ENCODE data around the gene UTP4.

UTP4 gene

DNA sequence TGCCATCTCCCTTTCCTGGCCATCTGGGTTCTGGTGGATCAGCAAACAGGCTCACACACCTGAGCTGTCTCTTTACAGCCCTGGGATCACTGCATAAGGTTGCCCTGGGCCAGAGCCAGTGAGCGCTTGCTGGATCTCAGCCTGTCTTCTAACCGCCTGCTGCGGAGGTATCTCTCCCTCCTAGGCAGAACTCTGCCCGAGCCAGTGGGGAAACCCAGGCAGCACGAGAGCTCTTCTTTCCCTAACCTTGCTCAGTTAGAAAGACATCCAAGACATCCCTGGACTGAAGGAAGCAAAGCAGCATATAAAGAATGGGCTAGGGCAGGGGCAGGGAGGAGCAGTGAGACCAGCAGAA lies 20.6 kb upstream of the UTP4 start:
- Histone ChIP-seq H3K36me3 (ENCODE audit: control insufficient read depth, insufficient read depth, low read length) (peaks cover 6% of the 10 kb centered on the region), H3K4me3 (replicated peaks; ENCODE audit: low read depth, low read length) (no peak overlapping the region)

GRCh38 chr16:69112285-69113129 lies 19.9 kb upstream of the UTP4 start:
- Histone ChIP-seq H3K36me3 (ENCODE audit: control insufficient read depth, insufficient read depth, low read length) (peaks cover 6% of the 10 kb centered on the region), H3K27me3 (replicated peaks; ENCODE audit: control insufficient read depth, insufficient read depth, low read length) (no peaks in the 10 kb centered on the region), H3K4me3 (replicated peaks; ENCODE audit: low read depth, low read length) (no peak overlapping the region)
- peak; percentile 95 for TF ChIP-seq CTCF (IDR thresholded peaks at IDR 0.05; ENCODE audit: insufficient read depth, low read length, poor library complexity, severe bottlenecking)
- no peak for DNase-seq (ENCODE audit: extremely low read depth, insufficient read length)

More for the DNA sequence above, 20.6 kb upstream of the UTP4 start:
- no peak for TF ChIP-seq CTCF (IDR thresholded peaks at IDR 0.05; ENCODE audit: insufficient read depth, low read length, poor library complexity, severe bottlenecking)
- DNase-seq (ENCODE audit: extremely low read depth, insufficient read length): no peak
- H3K27me3 ChIP-seq (replicated peaks; ENCODE audit: control insufficient read depth, insufficient read depth, low read length): no peaks in the 10 kb centered on the region

GRCh38 chr16:69113216-69113615 lies 19.2 kb upstream of the UTP4 start:
- H3K27me3 ChIP-seq (replicated peaks; ENCODE audit: control insufficient read depth, insufficient read depth, low read length): no peaks in the 10 kb centered on the region
- no peak for TF ChIP-seq CTCF (IDR thresholded peaks at IDR 0.05; ENCODE audit: insufficient read depth, low read length, poor library complexity, severe bottlenecking)
- H3K36me3 ChIP-seq (ENCODE audit: control insufficient read depth, insufficient read depth, low read length): peaks cover 11% of the 10 kb centered on the region
- DNase-seq (ENCODE audit: extremely low read depth, insufficient read length): no peak
- H3K4me3 ChIP-seq (replicated peaks; ENCODE audit: low read depth, low read length): no peak overlapping the region

GRCh38 chr16:69114346-69114975 lies 18.0 kb upstream of the UTP4 start:
- no peak overlapping the region for H3K4me3 ChIP-seq (replicated peaks; ENCODE audit: low read depth, low read length)
- no peak for TF ChIP-seq CTCF (IDR thresholded peaks at IDR 0.05; ENCODE audit: insufficient read depth, low read length, poor library complexity, severe bottlenecking)
- DNase-seq (ENCODE audit: extremely low read depth, insufficient read length): no peak
- H3K27me3 ChIP-seq (replicated peaks; ENCODE audit: control insufficient read depth, insufficient read depth, low read length): no peaks in the 10 kb centered on the region
- H3K36me3 ChIP-seq (ENCODE audit: control insufficient read depth, insufficient read depth, low read length): peaks cover 20% of the 10 kb centered on the region

DNA sequence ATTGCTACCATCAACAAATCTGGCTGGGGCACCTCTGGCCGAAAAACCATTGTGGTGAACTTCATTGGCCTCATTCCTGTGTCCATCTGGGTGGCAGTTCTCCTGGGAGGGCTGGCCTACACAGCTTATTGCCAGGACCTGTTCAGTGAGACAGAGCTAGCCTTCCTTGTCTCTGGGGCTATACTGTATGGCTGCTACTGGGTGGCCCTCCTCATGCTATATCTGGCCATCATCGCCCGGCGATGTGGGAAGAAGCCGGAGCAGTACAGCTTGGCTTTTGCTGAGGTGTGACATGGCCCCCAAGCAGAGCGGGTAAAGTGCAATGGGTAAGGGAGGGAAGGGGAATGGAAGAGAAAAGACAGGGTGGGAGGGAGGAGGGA lies 17.5 kb upstream of the UTP4 start:
- no peak for DNase-seq (ENCODE audit: extremely low read depth, insufficient read length)
- no peak overlapping the region for H3K4me3 ChIP-seq (replicated peaks; ENCODE audit: low read depth, low read length)
- peaks cover 22% of the 10 kb centered on the region for H3K36me3 ChIP-seq (ENCODE audit: control insufficient read depth, insufficient read depth, low read length)
- H3K27me3 ChIP-seq (replicated peaks; ENCODE audit: control insufficient read depth, insufficient read depth, low read length): no peaks in the 10 kb centered on the region
- no peak for TF ChIP-seq CTCF (IDR thresholded peaks at IDR 0.05; ENCODE audit: insufficient read depth, low read length, poor library complexity, severe bottlenecking)

All from GM06990 (cell line).